ENCODE results near the gene MYO3B. TPM values are rescaled to one million over a fixed set of nuclear protein-coding genes. Genes with fewer than 3 reads are reported as not detected.

Gene MYO3B
- total RNA-seq, 4 donors from 2014 or later = not detected

DNA sequence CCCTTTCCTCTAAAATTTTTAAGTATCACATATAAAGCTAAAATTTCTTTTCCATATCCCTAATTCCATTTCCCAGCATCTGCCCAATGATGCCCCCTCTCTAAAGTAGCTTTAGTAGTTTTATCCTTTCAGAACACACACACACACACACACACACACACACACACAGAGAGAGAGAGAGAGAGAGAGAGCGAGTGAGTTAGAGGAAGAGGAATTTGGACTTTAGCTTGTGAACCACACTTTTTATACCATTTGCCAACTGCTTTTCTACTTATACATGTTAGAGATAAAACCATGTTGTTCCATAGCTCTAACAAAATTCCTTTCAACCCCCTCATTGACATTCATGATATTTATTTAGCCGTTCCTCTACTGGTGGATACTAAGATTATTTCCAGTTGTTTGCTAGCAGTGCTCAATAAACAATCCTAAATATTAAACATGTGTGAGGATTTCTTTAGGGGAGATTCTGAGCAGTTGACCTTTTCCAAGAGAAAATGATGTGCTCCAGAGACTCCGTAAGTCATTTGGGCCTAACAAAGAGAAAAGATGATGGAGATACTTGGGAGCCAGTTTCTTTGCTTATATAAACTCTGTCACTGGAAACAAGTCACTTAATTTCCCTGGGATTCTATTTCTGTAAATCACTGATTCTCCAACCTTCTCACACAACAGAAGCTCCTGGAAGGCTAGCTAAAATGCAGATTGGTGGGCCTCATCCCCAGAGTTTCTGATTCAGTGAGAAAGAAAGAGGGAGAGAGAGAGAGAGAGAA, 307.5 kb downstream of the MYO3B start:
- DNase-seq (ENCODE audit: low spot score) = no peak
- TF ChIP-seq, protein P1, sequence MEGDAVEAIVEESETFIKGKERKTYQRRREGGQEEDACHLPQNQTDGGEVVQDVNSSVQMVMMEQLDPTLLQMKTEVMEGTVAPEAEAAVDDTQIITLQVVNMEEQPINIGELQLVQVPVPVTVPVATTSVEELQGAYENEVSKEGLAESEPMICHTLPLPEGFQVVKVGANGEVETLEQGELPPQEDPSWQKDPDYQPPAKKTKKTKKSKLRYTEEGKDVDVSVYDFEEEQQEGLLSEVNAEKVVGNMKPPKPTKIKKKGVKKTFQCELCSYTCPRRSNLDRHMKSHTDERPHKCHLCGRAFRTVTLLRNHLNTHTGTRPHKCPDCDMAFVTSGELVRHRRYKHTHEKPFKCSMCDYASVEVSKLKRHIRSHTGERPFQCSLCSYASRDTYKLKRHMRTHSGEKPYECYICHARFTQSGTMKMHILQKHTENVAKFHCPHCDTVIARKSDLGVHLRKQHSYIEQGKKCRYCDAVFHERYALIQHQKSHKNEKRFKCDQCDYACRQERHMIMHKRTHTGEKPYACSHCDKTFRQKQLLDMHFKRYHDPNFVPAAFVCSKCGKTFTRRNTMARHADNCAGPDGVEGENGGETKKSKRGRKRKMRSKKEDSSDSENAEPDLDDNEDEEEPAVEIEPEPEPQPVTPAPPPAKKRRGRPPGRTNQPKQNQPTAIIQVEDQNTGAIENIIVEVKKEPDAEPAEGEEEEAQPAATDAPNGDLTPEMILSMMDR (IDR thresholded peaks at IDR 0.05) = no peak
- no peak for ATAC-seq (ENCODE audit: low FRiP score)

DNA sequence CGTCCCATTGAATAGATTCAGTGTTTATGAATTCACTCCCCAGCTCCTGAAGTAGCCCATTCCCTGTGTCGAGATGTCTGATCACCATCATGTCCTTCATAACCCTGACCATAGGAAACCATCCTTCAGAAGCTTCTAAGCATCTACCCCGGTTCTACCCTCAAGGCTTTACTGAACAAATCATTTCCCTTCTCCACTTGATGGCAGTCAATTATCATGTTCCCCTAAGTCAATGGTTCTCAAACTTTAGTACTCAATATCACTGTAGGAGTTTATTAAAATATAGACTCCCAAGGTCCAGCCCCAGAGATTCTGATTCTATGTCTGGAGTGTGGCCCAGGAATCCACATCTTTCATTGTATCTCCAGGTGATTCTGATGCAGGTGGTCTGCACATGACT, 308.8 kb downstream of the MYO3B start:
- ATAC-seq (ENCODE audit: low FRiP score) = no peak
- no peak for DNase-seq (ENCODE audit: low spot score)
- TF ChIP-seq, protein P1 (IDR thresholded peaks at IDR 0.05) = no peak

DNA sequence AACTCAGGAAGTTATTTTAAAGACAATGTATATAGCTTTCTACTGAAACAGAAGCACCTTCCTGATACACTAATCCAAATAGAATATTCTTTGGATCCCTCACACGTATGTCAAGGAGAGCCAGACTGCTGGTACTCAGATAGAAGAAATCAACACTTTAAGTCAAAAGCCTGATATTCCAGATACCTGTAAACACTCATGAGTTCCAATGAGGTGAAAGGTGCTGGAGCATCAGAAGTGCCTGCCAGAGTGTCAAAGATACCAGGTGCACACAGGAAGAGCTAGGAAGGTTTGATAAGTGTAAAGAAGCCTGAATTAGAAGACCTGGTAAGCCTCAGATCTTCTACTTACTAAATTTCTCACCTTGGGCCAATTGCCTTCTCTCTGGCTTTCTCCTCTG, 310.9 kb downstream of the MYO3B start:
- TF ChIP-seq, protein P1 (IDR thresholded peaks at IDR 0.05) = no peak
- no peak for DNase-seq (ENCODE audit: low spot score)
- no peak for ATAC-seq (ENCODE audit: low FRiP score)

DNA sequence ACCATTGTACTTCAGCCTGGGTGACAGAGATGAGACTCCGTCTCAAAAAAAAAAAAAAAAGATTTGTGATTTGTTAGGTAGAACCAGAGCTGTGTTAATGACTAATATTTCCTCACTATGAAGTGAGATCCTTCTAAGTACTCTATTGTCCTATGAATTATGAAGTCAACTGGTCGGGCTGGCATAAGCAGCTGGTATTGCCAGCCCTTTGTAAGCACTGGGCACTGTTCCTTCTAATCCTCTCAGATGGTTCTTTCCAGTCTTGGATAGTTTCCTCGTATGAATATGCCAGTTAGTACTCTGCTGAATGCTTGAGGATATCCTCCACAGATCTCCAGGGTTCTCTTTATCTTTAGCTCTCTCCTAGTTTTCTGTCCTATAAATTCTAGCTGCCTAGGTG, 314.1 kb downstream of the MYO3B start:
- TF ChIP-seq, protein P1 (IDR thresholded peaks at IDR 0.05) = no peak
- ATAC-seq (ENCODE audit: low FRiP score) = no peak
- no peak for DNase-seq (ENCODE audit: low spot score)

DNA sequence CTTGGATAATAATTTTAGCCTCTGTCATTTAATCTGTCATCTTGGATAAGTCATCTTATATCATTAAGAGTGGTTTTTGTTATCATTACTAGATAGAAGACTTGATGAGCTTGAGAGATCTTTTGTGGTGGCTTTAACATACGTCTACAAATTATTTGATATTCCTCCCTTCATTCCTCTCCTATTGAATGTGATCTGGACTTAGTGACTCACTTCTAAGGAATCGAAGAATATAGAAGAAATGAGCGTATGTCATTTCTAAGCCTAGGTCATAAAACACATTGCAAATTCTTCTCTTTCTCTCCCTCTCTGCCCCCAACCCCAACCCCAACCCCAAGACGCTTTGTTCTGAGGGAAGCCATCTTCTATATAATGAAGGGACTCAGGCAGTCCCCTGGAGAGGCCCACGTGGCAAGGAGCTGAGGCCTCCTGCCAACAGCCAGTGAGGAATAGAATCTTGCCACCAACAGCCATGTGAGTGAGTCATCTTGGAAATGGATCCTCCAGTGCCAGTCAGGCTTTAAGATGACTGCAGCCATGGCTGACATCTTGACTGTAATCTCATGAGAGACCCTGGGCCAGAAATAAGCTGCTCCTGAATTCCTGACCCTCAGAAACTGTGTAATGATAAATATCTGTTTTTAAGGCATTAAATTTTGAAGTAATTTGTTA, 315.6 kb downstream of the MYO3B start:
- DNase-seq (ENCODE audit: low spot score) (no peak), ATAC-seq (ENCODE audit: low FRiP score) (no peak)
- TF ChIP-seq, protein P1 (IDR thresholded peaks at IDR 0.05) = no peak

DNA sequence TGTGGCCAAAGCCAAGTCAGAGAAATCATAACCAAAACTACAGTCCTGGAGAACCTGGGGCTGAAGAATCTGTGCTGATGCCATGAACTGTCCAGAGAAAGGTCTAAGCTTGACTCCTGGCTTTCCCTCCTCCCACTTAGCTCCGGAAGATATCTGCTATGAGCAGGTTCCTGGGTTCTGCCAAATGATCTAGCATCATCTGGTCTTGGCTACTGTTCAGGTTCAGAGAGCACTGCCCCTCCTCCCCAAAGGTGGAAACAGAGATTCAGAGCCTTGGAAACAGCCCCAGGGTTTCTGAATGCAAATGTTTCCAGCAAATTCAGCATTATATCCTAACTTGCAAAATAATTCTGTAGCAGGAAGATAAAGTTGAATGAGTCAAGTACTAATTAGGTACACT, 317.9 kb downstream of the MYO3B start:
- ATAC-seq (ENCODE audit: low FRiP score) (peak; percentile 75), DNase-seq (ENCODE audit: low spot score) (no peak)
- TF ChIP-seq, protein P1 (IDR thresholded peaks at IDR 0.05) = no peak

DNA sequence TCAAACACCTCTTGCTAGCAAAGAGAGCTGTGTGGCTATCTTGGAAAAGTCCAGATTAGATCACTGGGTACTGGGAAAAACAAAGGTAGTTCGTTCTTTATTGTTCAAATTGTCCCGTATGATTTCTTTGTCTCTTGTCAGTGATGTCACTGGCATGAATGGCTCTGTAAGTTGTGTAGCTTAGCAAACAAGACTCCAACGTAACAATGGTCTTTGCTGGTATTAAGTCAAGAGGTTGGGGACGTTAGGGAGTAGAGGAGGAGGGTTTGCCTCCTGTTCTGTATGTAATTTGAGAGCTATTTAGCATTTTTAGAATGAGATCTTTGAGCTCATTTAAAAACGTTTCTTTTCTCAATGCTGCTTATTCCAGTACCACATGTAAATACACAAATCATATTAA, 320.7 kb downstream of the MYO3B start:
- DNase-seq (ENCODE audit: low spot score) (no peak), ATAC-seq (ENCODE audit: low FRiP score) (no peak)
- TF ChIP-seq, protein P1 (IDR thresholded peaks at IDR 0.05) = no peak
